GM12878 (cell line): ENCODE data around the gene CACYBP. TPM values are rescaled to one million over a fixed set of nuclear protein-coding genes. Genes with fewer than 3 reads are reported as not detected.

Source experiments
- BACH1 ChIP-seq: fragments of 450-650 bp; IDR thresholded peaks from 2 replicates; pipeline ENCODE4 v1.6.1; 2017; ENCODE audit warnings: mild to moderate bottlenecking, borderline replicate concordance
- CBFB ChIP-seq: IDR thresholded peaks from 2 replicates; pipeline ENCODE4 v1.6.1; 2016; ENCODE audit warnings: antibody characterized with exemption, low read depth
- CBX5 ChIP-seq: sonication (generic); IDR thresholded peaks from 2 replicates; pipeline ENCODE4 v1.6.1; 2016; ENCODE audit warnings: low read depth, moderate library complexity, mild to moderate bottlenecking, inconsistent platforms
- EGR1 ChIP-seq, 2 experiments: IDR thresholded peaks; 1 replicate in 1 of 2; 2 replicates in 1 of 2; pipeline ENCODE4 v1.6.1; 2011 to 2012; ENCODE audit warnings: low read depth in 2 of 2, low read length in 2 of 2, borderline replicate concordance in 1 of 2, mild to moderate bottlenecking in 1 of 2, moderate library complexity in 1 of 2
- FOXM1 ChIP-seq: IDR thresholded peaks from 2 replicates; pipeline ENCODE4 v1.6.1; 2012; ENCODE audit warnings: low read depth, mild to moderate bottlenecking, inconsistent platforms, low read length, moderate library complexity
- GABPA ChIP-seq: IDR thresholded peaks from 2 replicates; pipeline ENCODE4 v1.6.1; 2014; ENCODE audit warnings: antibody characterized with exemption, low read depth, mild to moderate bottlenecking, inconsistent platforms
- JUND ChIP-seq: IDR thresholded peaks from 2 replicates; pipeline ENCODE4 v1.6.1; 2012; ENCODE audit warnings: low read depth, mild to moderate bottlenecking, low read length, improper control_type of control experiment, moderate library complexity
- MEF2A ChIP-seq: IDR thresholded peaks from 2 replicates; pipeline ENCODE4 v1.6.1; 2011; ENCODE audit warnings: low read depth, mild to moderate bottlenecking, low read length, moderate library complexity; ENCODE audit not compliant: insufficient read depth
- MYC ChIP-seq: IDR thresholded peaks from 2 replicates; pipeline ENCODE4 v1.6.1; 2011; ENCODE audit warnings: mild to moderate bottlenecking, low read length, moderate library complexity, inconsistent platforms; ENCODE audit not compliant: insufficient read depth, insufficient replicate concordance, insufficient read length, severe bottlenecking
- NR2C1 ChIP-seq: fragments of 450-650 bp; IDR thresholded peaks from 2 replicates; pipeline ENCODE4 v1.6.1; 2017; ENCODE audit warnings: antibody characterized with exemption, mild to moderate bottlenecking, moderate library complexity
- POLR2A ChIP-seq: IDR thresholded peaks from 2 replicates; pipeline ENCODE4 v1.6.1; 2011; ENCODE audit warnings: low read depth, mild to moderate bottlenecking, low read length
- RCOR1 ChIP-seq: conservative IDR thresholded peaks from 2 replicates; pipeline ENCODE4 v1.6.1; 2012; ENCODE audit warnings: low read depth, low read length, improper control_type of control experiment
- RUNX3 ChIP-seq: IDR thresholded peaks from 2 replicates; pipeline ENCODE4 v1.6.1; 2012; ENCODE audit warnings: low read length, inconsistent platforms
- SMAD1 ChIP-seq: fragments of 450-650 bp; IDR thresholded peaks from 2 replicates; pipeline ENCODE4 v1.6.1; 2018; ENCODE audit warnings: mild to moderate bottlenecking, low read depth; ENCODE audit not compliant: partially characterized antibody
- TAF1 ChIP-seq: IDR thresholded peaks from 2 replicates; pipeline ENCODE4 v1.6.1; 2011; ENCODE audit warnings: mild to moderate bottlenecking, low read depth, low read length, borderline replicate concordance
- TBL1XR1 ChIP-seq: IDR thresholded peaks from 2 replicates; pipeline ENCODE4 v1.6.1; 2012; ENCODE audit warnings: low read depth, low read length, improper control_type of control experiment
- ZNF207 ChIP-seq: fragments of 450-650 bp; IDR thresholded peaks from 2 replicates; pipeline ENCODE4 v1.6.1; 2014; ENCODE audit warnings: antibody characterized with exemption, mild to moderate bottlenecking, borderline replicate concordance
- ZSCAN29 ChIP-seq: fragments of 450-650 bp; IDR thresholded peaks from 2 replicates; pipeline ENCODE4 v1.6.1; 2017; ENCODE audit warnings: mild to moderate bottlenecking, moderate library complexity
- polyA plus RNA-seq, 11 experiments: library from polyadenylated mRNA; depleted of rRNA in 4 of 11; unstranded in 6 of 11; stranded (reverse) in 5 of 11; fragments of >200 nt; fragmentation: Nextera tagmentation in 4 of 11; fragmentation: Illumina TruSeq in 1 of 11; extraction: Ambion mirVana in 4 of 11; extraction: Trizol in 1 of 11; gene quantifications; 1 replicate in 1 of 11; 2 replicates in 10 of 11; pipeline versions ENCODE4 v1.2.1 to v1.2.3, GENCODE V29; 2011 to 2016; ENCODE audit warnings: inconsistent platforms in 2 of 11, missing spikeins in 2 of 11, low read depth in 1 of 11
- total RNA-seq, 4 experiments: library from RNA; depleted of rRNA in 3 of 4; stranded (reverse); fragments of >200 nt in 3 of 4; fragmentation: Illumina TruSeq in 1 of 4; extraction: Trizol in 1 of 4; gene quantifications; 2 replicates each; pipeline versions ENCODE4 v1.2.1 to v1.2.3, GENCODE V29; 2013 to 2021
- TF ChIP-seq, protein P1 (sequence below): fragments of 450-650 bp; IDR thresholded peaks from 2 replicates; pipeline ENCODE4 v1.6.1; 2014; ENCODE audit warnings: mild to moderate bottlenecking
- TF ChIP-seq, protein P2 (sequence below): fragments of 450-650 bp; IDR thresholded peaks from 2 replicates; pipeline ENCODE4 v1.6.1; 2018; ENCODE audit warnings: mild to moderate bottlenecking, low read depth, moderate library complexity; ENCODE audit not compliant: partially characterized antibody
- TF ChIP-seq, protein P3 (sequence below): fragments of 150-350 bp; IDR thresholded peaks from 2 replicates; pipeline ENCODE4 v1.6.1; 2016; ENCODE audit warnings: low read depth, low read length
- TF ChIP-seq, protein P4 (sequence below): IDR thresholded peaks from 2 replicates; pipeline ENCODE4 v1.6.1; 2011; ENCODE audit warnings: borderline replicate concordance, low read depth, mild to moderate bottlenecking, moderate library complexity, mixed read lengths, low read length; ENCODE audit not compliant: insufficient read depth; ENCODE audit errors: extremely low read length

The CACYBP gene
- total and polyA plus RNA-seq, 10 of the 15 experiments (the other 5 are each of a cell fraction or from before 2014, with no cell fraction given), result 77.7 to 488 (median 218) TPM

DNA sequence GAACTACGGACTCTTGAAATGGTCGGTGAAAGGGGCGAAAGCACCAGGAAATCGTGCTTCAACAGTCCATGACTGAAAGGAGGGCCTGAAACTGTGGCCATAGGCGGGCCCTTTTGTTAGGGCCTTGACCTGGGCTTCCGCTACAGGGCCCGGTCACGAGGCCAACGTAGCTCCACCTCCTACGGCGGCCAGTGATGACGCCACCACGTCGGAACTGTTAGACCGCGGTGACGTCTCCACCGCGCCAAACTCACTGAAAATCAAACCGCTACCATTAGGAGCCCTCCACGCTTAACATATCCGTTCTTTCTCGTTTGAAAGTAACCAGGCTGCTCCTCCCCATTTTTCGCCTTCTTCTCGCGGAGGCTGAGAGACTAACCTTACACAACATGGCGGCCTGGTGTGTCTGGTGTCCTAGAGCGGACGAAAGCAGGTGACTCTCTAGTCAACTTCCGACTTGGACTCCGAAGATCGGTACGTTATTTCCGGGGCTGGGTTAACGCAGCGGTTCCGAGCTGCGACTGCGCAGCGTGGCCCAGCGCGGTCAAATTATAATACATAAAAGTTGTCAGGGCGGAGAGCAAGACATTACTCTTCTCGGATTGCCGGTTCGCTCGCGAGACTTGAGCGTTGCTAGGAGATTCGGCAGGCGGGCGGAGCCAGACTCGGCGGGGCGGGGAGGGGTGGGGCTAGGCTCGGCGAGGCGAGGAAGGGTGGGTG is 371 bp upstream of the CACYBP start (continued):
- TF ChIP-seq TAF1 (peak; percentile 89), CBX5 (peak; percentile 64), GABPA (peak; percentile 98), CBFB (peak; percentile 82), RCOR1 (no peak), POLR2A (peak; percentile 96), MYC (no peak), FOXM1 (peak; percentile 67), TBL1XR1 (peak; percentile 36; the same call in 1 of the 2 replicates), RUNX3 (peak; percentile 86), BACH1 (peak; percentile 34; the same call in 1 of the 2 replicates), NR2C1 (peak; percentile 84), MEF2A (peak; percentile 61; the same call in 1 of the 2 replicates), JUND (0 out of 2 replicates have a peak, but pooled peaks have one; percentile 1), ZNF207 (peak; percentile 99; the same call in 1 of the 2 replicates), EGR1 (IDR thresholded peaks at IDR 0.05; ENCODE audit: borderline replicate concordance in 1 of 2, low read depth in 2 of 2, low read length in 2 of 2) (peak; percentile 68 to 72; a peak in 2 of 3 replicates), SMAD1 (peak; percentile 61), ZSCAN29 (no peak)
- TF ChIP-seq, protein P1, sequence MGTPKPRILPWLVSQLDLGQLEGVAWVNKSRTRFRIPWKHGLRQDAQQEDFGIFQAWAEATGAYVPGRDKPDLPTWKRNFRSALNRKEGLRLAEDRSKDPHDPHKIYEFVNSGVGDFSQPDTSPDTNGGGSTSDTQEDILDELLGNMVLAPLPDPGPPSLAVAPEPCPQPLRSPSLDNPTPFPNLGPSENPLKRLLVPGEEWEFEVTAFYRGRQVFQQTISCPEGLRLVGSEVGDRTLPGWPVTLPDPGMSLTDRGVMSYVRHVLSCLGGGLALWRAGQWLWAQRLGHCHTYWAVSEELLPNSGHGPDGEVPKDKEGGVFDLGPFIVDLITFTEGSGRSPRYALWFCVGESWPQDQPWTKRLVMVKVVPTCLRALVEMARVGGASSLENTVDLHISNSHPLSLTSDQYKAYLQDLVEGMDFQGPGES, result no peak; the same call in 1 of the 2 replicates
- TF ChIP-seq, protein P2, sequence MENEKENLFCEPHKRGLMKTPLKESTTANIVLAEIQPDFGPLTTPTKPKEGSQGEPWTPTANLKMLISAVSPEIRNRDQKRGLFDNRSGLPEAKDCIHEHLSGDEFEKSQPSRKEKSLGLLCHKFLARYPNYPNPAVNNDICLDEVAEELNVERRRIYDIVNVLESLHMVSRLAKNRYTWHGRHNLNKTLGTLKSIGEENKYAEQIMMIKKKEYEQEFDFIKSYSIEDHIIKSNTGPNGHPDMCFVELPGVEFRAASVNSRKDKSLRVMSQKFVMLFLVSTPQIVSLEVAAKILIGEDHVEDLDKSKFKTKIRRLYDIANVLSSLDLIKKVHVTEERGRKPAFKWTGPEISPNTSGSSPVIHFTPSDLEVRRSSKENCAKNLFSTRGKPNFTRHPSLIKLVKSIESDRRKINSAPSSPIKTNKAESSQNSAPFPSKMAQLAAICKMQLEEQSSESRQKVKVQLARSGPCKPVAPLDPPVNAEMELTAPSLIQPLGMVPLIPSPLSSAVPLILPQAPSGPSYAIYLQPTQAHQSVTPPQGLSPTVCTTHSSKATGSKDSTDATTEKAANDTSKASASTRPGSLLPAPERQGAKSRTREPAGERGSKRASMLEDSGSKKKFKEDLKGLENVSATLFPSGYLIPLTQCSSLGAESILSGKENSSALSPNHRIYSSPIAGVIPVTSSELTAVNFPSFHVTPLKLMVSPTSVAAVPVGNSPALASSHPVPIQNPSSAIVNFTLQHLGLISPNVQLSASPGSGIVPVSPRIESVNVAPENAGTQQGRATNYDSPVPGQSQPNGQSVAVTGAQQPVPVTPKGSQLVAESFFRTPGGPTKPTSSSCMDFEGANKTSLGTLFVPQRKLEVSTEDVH, result peak; percentile 95
- TF ChIP-seq, protein P3, sequence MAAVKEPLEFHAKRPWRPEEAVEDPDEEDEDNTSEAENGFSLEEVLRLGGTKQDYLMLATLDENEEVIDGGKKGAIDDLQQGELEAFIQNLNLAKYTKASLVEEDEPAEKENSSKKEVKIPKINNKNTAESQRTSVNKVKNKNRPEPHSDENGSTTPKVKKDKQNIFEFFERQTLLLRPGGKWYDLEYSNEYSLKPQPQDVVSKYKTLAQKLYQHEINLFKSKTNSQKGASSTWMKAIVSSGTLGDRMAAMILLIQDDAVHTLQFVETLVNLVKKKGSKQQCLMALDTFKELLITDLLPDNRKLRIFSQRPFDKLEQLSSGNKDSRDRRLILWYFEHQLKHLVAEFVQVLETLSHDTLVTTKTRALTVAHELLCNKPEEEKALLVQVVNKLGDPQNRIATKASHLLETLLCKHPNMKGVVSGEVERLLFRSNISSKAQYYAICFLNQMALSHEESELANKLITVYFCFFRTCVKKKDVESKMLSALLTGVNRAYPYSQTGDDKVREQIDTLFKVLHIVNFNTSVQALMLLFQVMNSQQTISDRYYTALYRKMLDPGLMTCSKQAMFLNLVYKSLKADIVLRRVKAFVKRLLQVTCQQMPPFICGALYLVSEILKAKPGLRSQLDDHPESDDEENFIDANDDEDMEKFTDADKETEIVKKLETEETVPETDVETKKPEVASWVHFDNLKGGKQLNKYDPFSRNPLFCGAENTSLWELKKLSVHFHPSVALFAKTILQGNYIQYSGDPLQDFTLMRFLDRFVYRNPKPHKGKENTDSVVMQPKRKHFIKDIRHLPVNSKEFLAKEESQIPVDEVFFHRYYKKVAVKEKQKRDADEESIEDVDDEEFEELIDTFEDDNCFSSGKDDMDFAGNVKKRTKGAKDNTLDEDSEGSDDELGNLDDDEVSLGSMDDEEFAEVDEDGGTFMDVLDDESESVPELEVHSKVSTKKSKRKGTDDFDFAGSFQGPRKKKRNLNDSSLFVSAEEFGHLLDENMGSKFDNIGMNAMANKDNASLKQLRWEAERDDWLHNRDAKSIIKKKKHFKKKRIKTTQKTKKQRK, result no peak
- TF ChIP-seq, protein P4, sequence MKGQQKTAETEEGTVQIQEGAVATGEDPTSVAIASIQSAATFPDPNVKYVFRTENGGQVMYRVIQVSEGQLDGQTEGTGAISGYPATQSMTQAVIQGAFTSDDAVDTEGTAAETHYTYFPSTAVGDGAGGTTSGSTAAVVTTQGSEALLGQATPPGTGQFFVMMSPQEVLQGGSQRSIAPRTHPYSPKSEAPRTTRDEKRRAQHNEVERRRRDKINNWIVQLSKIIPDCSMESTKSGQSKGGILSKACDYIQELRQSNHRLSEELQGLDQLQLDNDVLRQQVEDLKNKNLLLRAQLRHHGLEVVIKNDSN, result peak; percentile 87
